WERI-Rb-1 (cell line): ENCODE data around the gene TM9SF4.

Source experiments
- DNase-seq: peaks from one replicate; pipeline ENCODE4 v3.0.0-alpha.2; 2020
- H3K27ac ChIP-seq: fragments of 250-450 bp; sonication (Bioruptor Pico); 2 replicates; pipeline ENCODE4 v1.5.1; 2020; ENCODE audit warnings: mild to moderate bottlenecking, moderate library complexity
- H3K27me3 ChIP-seq: fragments of 250-450 bp; sonication (Bioruptor Pico); 2 replicates; pipeline ENCODE4 v1.5.1; 2021; ENCODE audit warnings: mild to moderate bottlenecking, low read depth, moderate library complexity; ENCODE audit not compliant: insufficient read depth, severe bottlenecking
- H3K36me3 ChIP-seq: fragments of 250-450 bp; sonication (Bioruptor Pico); 2 replicates; pipeline ENCODE4 v1.5.1; 2020; ENCODE audit warnings: mild to moderate bottlenecking, moderate library complexity
- H3K4me3 ChIP-seq: 2 replicates; pipeline ENCODE4 v1.5.1; 2011; ENCODE audit warnings: low read depth, mild to moderate bottlenecking, control low read depth, low read length
- H3K9me3 ChIP-seq: fragments of 250-450 bp; sonication (Bioruptor Pico); 2 replicates; pipeline ENCODE4 v1.5.1; 2021; ENCODE audit warnings: mild to moderate bottlenecking, moderate library complexity; ENCODE audit not compliant: severe bottlenecking
- TF ChIP-seq, protein P1 (sequence below): IDR thresholded peaks from 2 replicates; pipeline ENCODE4 v1.5.1; 2011; ENCODE audit warnings: low read depth, mild to moderate bottlenecking, control low read depth, inconsistent platforms, low read length

The TM9SF4 gene

DNA sequence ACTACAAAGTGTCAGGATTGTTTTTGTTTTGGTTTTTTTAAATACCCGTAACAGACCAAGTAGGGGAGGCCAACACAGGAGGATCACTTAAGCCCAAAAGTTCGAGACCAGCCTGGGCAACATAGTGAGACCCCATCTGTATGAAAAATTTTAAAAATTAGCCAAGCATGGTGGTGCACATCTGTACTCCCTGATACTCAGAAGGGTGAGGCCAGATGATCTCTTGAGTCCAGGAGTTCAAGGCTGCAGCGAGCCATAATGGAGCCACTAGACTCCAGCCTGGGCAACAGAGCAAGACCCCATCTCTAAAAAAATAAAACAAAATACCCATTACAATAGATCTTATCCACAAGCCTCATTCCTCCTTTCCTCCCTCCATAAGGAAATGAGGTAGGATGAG lies 28.7 kb upstream of the TM9SF4 start:
- DNase-seq, result no peak
- H3K9me3 ChIP-seq, result no peaks in the 10 kb centered on the region
- TF ChIP-seq, protein P1, sequence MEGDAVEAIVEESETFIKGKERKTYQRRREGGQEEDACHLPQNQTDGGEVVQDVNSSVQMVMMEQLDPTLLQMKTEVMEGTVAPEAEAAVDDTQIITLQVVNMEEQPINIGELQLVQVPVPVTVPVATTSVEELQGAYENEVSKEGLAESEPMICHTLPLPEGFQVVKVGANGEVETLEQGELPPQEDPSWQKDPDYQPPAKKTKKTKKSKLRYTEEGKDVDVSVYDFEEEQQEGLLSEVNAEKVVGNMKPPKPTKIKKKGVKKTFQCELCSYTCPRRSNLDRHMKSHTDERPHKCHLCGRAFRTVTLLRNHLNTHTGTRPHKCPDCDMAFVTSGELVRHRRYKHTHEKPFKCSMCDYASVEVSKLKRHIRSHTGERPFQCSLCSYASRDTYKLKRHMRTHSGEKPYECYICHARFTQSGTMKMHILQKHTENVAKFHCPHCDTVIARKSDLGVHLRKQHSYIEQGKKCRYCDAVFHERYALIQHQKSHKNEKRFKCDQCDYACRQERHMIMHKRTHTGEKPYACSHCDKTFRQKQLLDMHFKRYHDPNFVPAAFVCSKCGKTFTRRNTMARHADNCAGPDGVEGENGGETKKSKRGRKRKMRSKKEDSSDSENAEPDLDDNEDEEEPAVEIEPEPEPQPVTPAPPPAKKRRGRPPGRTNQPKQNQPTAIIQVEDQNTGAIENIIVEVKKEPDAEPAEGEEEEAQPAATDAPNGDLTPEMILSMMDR, result no peak
- H3K36me3 ChIP-seq, result no peaks in the 10 kb centered on the region
- no peak overlapping the region for H3K27ac ChIP-seq
- H3K27me3 ChIP-seq, result no peaks in the 10 kb centered on the region
- H3K4me3 ChIP-seq, result no peak overlapping the region

GRCh38 chr20:32083469-32083868 lies 26.0 kb upstream of the TM9SF4 start:
- H3K36me3 ChIP-seq, result no peaks in the 10 kb centered on the region
- H3K27ac ChIP-seq, result no peak overlapping the region
- no peaks in the 10 kb centered on the region for H3K27me3 ChIP-seq
- DNase-seq, result no peak
- no peaks in the 10 kb centered on the region for H3K9me3 ChIP-seq
- TF ChIP-seq, protein P1, result no peak
- H3K4me3 ChIP-seq, result no peak overlapping the region

GRCh38 chr20:32087070-32087469 lies 22.4 kb upstream of the TM9SF4 start:
- no peak for DNase-seq
- no peaks in the 10 kb centered on the region for H3K27me3 ChIP-seq
- peaks cover 2% of the 10 kb centered on the region for H3K9me3 ChIP-seq
- H3K36me3 ChIP-seq, result no peaks in the 10 kb centered on the region
- H3K4me3 ChIP-seq, result no peak overlapping the region
- TF ChIP-seq, protein P1, result no peak
- no peak overlapping the region for H3K27ac ChIP-seq

DNA sequence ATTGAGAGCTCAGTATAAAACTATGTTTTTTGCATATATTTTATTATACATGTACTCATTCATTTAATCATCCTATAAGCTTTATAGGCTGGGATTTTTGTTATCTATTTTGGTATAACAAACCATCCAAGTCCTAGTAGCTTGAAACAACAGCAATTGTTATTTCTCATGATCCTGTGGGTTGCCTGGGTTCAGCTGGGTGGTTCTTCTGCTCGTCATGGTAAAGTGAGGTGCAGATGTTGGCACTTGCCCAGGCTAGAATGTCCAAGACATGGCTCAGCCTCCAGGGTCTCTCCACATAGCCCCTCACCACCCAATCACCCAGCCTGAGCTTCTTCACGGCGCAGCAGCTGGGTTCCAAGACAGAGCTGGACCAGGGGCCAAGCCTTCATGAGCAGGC lies 20.8 kb upstream of the TM9SF4 start:
- Histone ChIP-seq H3K27me3 (no peaks in the 10 kb centered on the region), H3K4me3 (no peak overlapping the region)
- TF ChIP-seq, protein P1, result no peak

GRCh38 chr20:32089637-32090362 lies 19.7 kb upstream of the TM9SF4 start:
- Histone ChIP-seq H3K9me3 (peaks cover 2% of the 10 kb centered on the region), H3K36me3 (no peaks in the 10 kb centered on the region), H3K27ac (no peak overlapping the region), H3K4me3 (no peak overlapping the region), H3K27me3 (no peaks in the 10 kb centered on the region)
- TF ChIP-seq, protein P1, result no peak
- no peak for DNase-seq

More for the DNA sequence above, 20.8 kb upstream of the TM9SF4 start:
- Histone ChIP-seq H3K27ac (no peak overlapping the region), H3K36me3 (no peaks in the 10 kb centered on the region), H3K9me3 (peaks cover 2% of the 10 kb centered on the region)
- DNase-seq, result no peak

DNA sequence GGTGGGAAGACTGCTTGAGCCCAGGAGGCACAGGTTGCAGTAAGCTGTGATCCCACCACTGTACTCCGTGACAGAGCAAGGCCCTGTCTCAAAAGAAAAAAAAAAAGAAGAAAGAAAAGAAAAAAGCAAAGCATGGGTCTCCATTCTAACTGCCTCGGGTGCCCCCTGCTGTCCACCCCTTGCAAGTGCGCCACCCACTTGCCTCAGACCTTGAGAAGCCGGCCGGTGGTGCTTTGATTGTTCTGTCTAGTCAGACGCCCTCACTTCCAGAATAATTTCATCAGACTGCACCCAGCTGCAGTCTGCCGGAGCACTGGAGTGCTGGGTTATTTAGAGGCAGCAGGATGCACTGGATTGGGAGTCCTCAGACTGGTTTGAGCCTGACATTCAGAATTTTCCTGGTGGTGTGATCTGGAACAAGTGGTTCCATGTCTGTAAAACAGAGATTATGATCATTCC lies 17.6 kb upstream of the TM9SF4 start:
- DNase-seq, result peak; percentile 85
- TF ChIP-seq, protein P1, result peak; percentile 89
- Histone ChIP-seq H3K27me3 (no peaks in the 10 kb centered on the region), H3K36me3 (no peaks in the 10 kb centered on the region), H3K4me3 (no peak overlapping the region), H3K9me3 (peaks cover 2% of the 10 kb centered on the region), H3K27ac (no peak overlapping the region)
